Kidney (tissue), 14 donors: ENCODE measurements around the gene PTPRC. TPM values are rescaled to one million over a fixed set of nuclear protein-coding genes. Genes with fewer than 3 reads are reported as not detected.

ENCODE experiments used
- DNase-seq, 5 donors: peaks; one replicate each; pipeline ENCODE4 v3.0.0-alpha.2; 2013 to 2020
- FAIRE-seq: peaks from 2 replicates; lab custom pipeline; 2012; peaks lifted over from hg19 to GRCh38; lab: Jason Lieb, UNC
- H3K27ac ChIP-seq, 2 donors: one replicate each; pipeline ENCODE4 v1.7.0; 2013; ENCODE audit warnings: low read depth in 2 of 2, low read length in 2 of 2, inconsistent platforms in 1 of 2
- H3K27me3 ChIP-seq: one replicate; pipeline ENCODE4 v1.7.1; 2013; ENCODE audit warnings: low read length, inconsistent platforms; ENCODE audit not compliant: control insufficient read depth, insufficient read depth
- H3K36me3 ChIP-seq, 3 donors: one replicate each; pipeline versions ENCODE4 v1.7.0 to v1.7.1; 2013; ENCODE audit warnings: low read length in 3 of 3, control low read depth in 1 of 3, inconsistent platforms in 1 of 3; ENCODE audit not compliant: insufficient read depth in 3 of 3, control insufficient read depth in 2 of 3
- H3K4me1 ChIP-seq, 3 donors: one replicate each; pipeline versions ENCODE4 v1.7.0 to v1.7.1; 2013; ENCODE audit warnings: low read length in 3 of 3, inconsistent platforms in 1 of 3, low read depth in 1 of 3; ENCODE audit not compliant: control insufficient read depth in 2 of 3, insufficient read depth in 2 of 3
- H3K4me3 ChIP-seq, 3 donors: one replicate each; pipeline versions ENCODE4 v1.7.0 to v1.8.1; 2013; ENCODE audit warnings: low read length in 3 of 3, control low read depth in 1 of 3, inconsistent platforms in 1 of 3
- H3K9ac ChIP-seq, 3 donors: one replicate each; pipeline versions ENCODE4 v1.7.0 to v1.7.1; 2013; ENCODE audit warnings: low read length in 3 of 3, control low read depth in 1 of 3, inconsistent platforms in 1 of 3
- H3K9me3 ChIP-seq, 3 donors: one replicate each; pipeline versions ENCODE4 v1.7.0 to v1.7.1; 2013; ENCODE audit warnings: low read length in 3 of 3, control low read depth in 1 of 3, inconsistent platforms in 1 of 3; ENCODE audit not compliant: control insufficient read depth in 2 of 3, insufficient read depth in 1 of 3
- CTCF ChIP-seq: IDR thresholded peaks from 3 replicates; pipeline ENCODE4 v1.5.1; 2012; ENCODE audit warnings: mild to moderate bottlenecking, moderate library complexity, borderline replicate concordance; ENCODE audit not compliant: insufficient read depth; ENCODE audit errors: extremely low read depth
- intact Hi-C: fragments of 100-400 bp; cut with DNase I; formaldehyde crosslinking; loops from one replicate; pipeline ENCODE4 v1.11.1; 2022
- polyA plus RNA-seq: library from polyadenylated mRNA; stranded (reverse); fragments of 350-450 nt; fragmentation: Illumina TruSeq; extraction: RNeasy Lipid Tissue Mini Kit (QIAGEN cat#74804); gene quantifications from one replicate; pipeline ENCODE4 v1.2.3, GENCODE V29; 2014; ENCODE audit warnings: low read depth, low replicate concordance; ENCODE audit not compliant: insufficient read depth
- total RNA-seq: library from RNA; stranded (reverse); fragmentation: NEBNext Ultra II Directional; extraction: Animal tissue kit (Norgen Biotek cat#: 25700); gene quantifications from one replicate; pipeline ENCODE4 v1.2.1, GENCODE V29; 2021
- donor health status: control.
- donor health status: control.
- donor health status: control.
- donor health status: control.
- donor health status: control.
- donor health status: DM: yes; HTN: yes; CAD: no.
- donor health status: Normal renal cell carcinoma (clear cell type).

The PTPRC gene
- total and polyA plus RNA-seq, 2 donors from 2014 or later, result 1.4 to 60.2 TPM

- H3K9ac ChIP-seq, result no peak overlapping the region
- no peak overlapping the region for H3K4me3 ChIP-seq
- H3K36me3 ChIP-seq, result no peaks in the 10 kb centered on the region
- intact Hi-C loops, result no loop called here
- TF ChIP-seq CTCF, result no peak
- no peak for FAIRE-seq
- H3K4me1 ChIP-seq, result no peaks in the 10 kb centered on the region
- H3K27ac ChIP-seq, result no peak overlapping the region
- H3K9me3 ChIP-seq, result no peaks in the 10 kb centered on the region
- H3K27me3 ChIP-seq, result no peaks in the 10 kb centered on the region
- no peak for DNase-seq
Measured at GRCh38 chr1:198717510-198717909, 78.7 kb downstream of the PTPRC start.

- DNase-seq (no peak), FAIRE-seq (no peak)
- Histone ChIP-seq H3K27me3 (no peaks in the 10 kb centered on the region), H3K4me3 (no peak overlapping the region), H3K9me3 (no peaks in the 10 kb centered on the region), H3K4me1 (no peaks in the 10 kb centered on the region), H3K36me3 (no peaks in the 10 kb centered on the region), H3K9ac (no peak overlapping the region), H3K27ac (no peak overlapping the region)
- TF ChIP-seq CTCF, result no peak
- intact Hi-C loops, result no loop called here
Measured at GRCh38 chr1:198723127-198723526, 84.3 kb downstream of the PTPRC start.

- Histone ChIP-seq H3K9me3 (no peaks in the 10 kb centered on the region), H3K9ac (no peak overlapping the region)
- no peak for DNase-seq
Measured at GRCh38 chr1:198725090-198725489, 86.2 kb downstream of the PTPRC start.

More at GRCh38 chr1:198725090-198725489, 86.2 kb downstream of the PTPRC start:
- Histone ChIP-seq H3K4me3 (no peak overlapping the region), H3K4me1 (no peaks in the 10 kb centered on the region), H3K36me3 (no peaks in the 10 kb centered on the region), H3K27me3 (no peaks in the 10 kb centered on the region), H3K27ac (no peak overlapping the region)
- no peak for FAIRE-seq
- intact Hi-C loops, result no loop called here
- no peak for TF ChIP-seq CTCF
